ENCODE measurements around the gene KCNIP4.

Gene KCNIP4

GRCh38 chr4:20984576-20984836, 964.1 kb downstream of the KCNIP4 start:
- peak in 1 of 51 donors; percentile 24 for DNase-seq

- DNase-seq: peak in 22 of 51 donors; percentile 0 to 33 (median 4)
Measured at GRCh38 chr4:20983763-20984575, 964.6 kb downstream of the KCNIP4 start.

- DNase-seq: no peak
Measured at GRCh38 chr4:20982544-20982943, 966.0 kb downstream of the KCNIP4 start.

GRCh38 chr4:20960291-20960690, 988.3 kb downstream of the KCNIP4 start:
- DNase-seq: peak in 1 of 51 donors; percentile 3

GRCh38 chr4:20954541-20954940, 994.0 kb downstream of the KCNIP4 start:
- DNase-seq: no peak

GRCh38 chr4:20944961-20945360, 1003.6 kb downstream of the KCNIP4 start:
- DNase-seq: no peak

GRCh38 chr4:20944451-20944850, 1004.1 kb downstream of the KCNIP4 start:
- DNase-seq: no peak

GRCh38 chr4:20938204-20938603, 1010.4 kb downstream of the KCNIP4 start:
- DNase-seq: no peak

DNA sequence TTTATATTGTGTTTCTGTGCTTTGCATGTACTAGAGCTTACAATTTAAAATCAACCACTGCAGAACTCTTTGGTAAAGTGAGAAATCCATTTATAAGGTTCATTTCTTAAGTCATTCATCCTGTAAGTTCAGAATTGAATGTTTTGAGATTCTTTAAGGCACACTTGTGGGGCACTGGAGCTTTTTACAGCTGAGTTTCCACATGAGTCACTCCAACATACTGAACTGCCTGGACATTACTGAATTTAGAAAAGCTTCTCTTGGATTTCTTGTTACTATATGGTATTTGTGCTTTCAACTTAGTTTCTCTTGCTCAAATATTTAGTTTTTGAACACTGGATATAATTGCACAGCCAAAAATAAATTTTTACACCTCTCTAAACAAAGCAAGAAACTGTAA, 1022.0 kb downstream of the KCNIP4 start:
- DNase-seq: no peak

- DNase-seq: no peak
Measured at GRCh38 chr4:20925176-20925575, 1023.4 kb downstream of the KCNIP4 start.

- no peak for DNase-seq
Measured at GRCh38 chr4:20922962-20923361, 1025.6 kb downstream of the KCNIP4 start.

- DNase-seq: no peak
Measured at GRCh38 chr4:20916106-20916505, 1032.5 kb downstream of the KCNIP4 start.

GRCh38 chr4:20904966-20905365, 1043.6 kb downstream of the KCNIP4 start:
- no peak for DNase-seq

- no peak for DNase-seq
Measured at GRCh38 chr4:20901851-20902250, 1046.7 kb downstream of the KCNIP4 start.

DNA sequence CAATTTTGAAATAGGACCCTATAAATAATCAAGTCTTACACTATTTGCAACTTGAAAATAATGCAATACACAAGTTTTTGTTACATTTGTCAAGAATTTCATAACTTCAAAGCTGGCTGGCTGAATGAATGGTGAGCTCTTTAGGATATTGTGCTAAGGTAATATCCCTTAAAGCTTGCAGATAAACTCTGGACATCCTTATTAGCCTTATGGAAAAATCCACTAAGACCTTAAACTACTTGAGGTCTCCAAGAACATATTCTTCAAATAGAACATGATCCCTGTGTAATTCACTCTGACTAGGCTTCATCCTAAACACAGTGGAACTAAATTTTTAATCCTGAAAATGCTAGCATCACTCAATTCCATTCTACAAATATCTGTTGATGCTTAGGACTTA, 1049.0 kb downstream of the KCNIP4 start:
- no peak for DNase-seq

GRCh38 chr4:20895988-20896387, 1052.6 kb downstream of the KCNIP4 start:
- DNase-seq: no peak

- no peak for DNase-seq
Measured at GRCh38 chr4:20895208-20895607, 1053.4 kb downstream of the KCNIP4 start.

DNA sequence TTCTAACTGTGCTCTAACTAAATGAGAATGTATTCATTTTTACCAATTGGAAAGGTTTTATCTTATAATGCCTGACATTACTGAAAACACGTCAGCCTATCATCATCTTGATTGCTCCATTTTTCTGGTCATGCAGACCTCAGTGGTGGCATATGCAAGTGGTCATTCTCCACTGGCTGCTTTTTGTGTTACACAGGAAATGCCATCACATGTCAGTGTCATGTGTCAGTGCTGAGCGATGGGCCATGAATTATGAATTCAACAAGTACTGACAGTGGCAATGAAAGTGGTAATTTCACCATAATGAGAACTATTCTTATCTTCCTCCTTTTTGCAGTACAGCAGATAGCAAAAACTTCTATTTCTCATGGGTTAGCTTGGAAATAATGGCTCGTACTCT, 1057.8 kb downstream of the KCNIP4 start:
- DNase-seq: no peak

- no peak for DNase-seq
Measured at GRCh38 chr4:20889901-20890300, 1058.7 kb downstream of the KCNIP4 start.

DNA sequence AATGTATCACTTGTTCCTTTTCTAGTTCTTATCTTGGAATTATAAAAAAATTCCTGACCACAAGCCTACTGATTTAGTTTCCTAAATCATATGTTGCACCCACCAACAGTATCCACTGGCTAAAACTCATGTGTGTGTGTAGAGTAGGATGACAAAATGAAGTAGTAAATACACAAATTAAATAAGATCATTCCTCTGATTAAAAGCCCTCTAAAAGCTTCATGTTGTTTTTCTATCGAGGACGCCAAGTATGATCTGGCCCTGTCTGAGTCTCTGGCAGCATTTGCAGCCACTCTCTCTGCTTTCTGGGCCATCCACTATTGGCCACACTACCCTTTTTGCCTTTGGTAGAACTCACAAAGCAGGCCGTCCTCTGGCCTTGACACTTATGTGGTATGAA, 1064.9 kb downstream of the KCNIP4 start:
- no peak for DNase-seq

GRCh38 chr4:20883231-20883630, 1065.3 kb downstream of the KCNIP4 start:
- DNase-seq: no peak

DNA sequence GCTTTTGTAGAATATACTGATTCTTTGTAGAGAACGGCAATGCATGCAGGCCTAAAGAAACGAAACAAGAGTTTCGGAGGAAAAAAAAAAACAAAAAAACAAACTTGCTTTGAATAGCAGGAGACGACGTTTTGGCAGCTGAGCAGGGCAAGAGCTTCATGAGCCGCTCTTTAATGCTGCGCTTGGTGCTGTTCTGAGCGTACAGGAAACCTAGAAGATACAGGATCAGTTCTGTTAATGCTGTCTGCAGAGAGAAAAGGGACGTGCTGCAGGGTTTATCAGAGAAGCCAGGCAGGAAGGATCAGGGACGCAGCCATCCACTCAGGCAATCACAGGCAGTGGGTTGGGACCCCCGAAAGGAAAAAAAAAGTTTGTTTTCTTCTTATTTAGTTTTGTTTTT, 1066.1 kb downstream of the KCNIP4 start:
- peak in 2 of 51 donors; percentile 0 for DNase-seq

DNA sequence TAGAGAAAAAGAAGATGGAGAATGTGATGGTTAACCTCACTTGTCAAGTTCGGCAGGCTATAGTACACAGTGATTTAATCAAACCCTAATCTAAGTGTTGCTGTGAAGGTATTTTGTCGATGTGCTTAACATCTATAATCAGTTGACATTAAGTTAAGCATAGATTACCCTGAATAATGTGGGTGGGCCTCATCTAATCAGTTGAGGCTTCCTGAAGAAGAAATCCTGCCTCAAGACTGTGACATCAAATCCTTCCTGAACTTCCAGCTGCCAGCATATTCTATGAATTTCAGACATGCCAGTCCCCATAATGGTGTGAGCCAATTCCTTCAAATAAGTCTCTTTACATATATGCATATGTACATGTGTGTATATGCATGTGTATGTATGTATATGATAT, 1066.9 kb downstream of the KCNIP4 start:
- DNase-seq: no peak

GRCh38 chr4:20878806-20879205, 1069.8 kb downstream of the KCNIP4 start:
- DNase-seq: no peak

Data from hypothalamus (tissue), 51 donors.